ENCODE measurements around the gene GSTP1. TPM values are rescaled to one million over a fixed set of nuclear protein-coding genes. Genes with fewer than 3 reads are reported as not detected.

GSTP1 gene
- total RNA-seq, 1 donor from 2014 or later = 978 TPM

DNA sequence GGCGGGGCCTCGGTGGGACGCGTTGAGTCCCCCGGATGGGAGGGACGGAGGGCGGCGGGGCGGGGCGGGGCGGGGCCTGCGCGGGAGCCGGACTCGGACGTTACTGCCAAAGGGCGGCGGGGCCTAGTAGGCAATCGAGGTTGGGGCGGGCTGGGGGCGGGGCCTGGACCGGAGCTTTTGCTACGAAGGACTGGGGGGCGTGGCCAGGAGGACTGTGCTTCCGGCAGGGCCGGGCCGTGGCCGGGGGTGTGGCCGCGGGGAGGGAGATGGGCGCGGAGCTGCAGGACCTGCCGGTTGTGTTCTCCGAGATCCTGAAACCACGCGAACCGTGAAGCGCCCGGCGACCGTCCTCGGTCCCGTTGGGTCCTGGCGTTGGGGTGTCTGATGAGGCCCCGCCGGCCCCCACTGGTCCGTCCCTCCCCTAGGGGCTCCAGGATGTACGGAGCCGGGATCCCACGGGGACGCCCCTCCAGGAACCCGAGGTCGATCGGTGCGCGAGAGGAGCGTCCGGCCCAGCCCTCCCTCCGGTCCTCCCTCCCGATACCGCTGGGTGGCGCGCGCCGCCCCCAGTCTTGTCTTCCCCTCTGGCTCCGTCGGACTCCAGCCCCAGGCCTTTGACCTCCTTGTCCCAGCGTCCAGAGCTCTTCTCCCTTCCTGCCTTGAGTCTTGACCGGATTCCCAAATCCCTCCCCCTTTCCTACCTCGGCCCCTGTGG lies 46.8 kb downstream of the GSTP1 start:
- Mint-ChIP-seq H3K27me3 (no peaks in the 10 kb centered on the region), H3K4me3 (ENCODE audit: low read depth) (peak overlapping the region; percentile 78), H3K36me3 (ENCODE audit: insufficient read depth) (peaks cover 4% of the 10 kb centered on the region), H3K9me3 (ENCODE audit: low read depth) (peaks cover 6% of the 10 kb centered on the region), H3K4me1 (ENCODE audit: low read depth) (peaks cover 7% of the 10 kb centered on the region), H3K27ac (peak overlapping the region; percentile 96)
- DNase-seq (ENCODE audit: low spot score, unreplicated experiment) = peak; percentile 97
- TF ChIP-seq, protein P1, sequence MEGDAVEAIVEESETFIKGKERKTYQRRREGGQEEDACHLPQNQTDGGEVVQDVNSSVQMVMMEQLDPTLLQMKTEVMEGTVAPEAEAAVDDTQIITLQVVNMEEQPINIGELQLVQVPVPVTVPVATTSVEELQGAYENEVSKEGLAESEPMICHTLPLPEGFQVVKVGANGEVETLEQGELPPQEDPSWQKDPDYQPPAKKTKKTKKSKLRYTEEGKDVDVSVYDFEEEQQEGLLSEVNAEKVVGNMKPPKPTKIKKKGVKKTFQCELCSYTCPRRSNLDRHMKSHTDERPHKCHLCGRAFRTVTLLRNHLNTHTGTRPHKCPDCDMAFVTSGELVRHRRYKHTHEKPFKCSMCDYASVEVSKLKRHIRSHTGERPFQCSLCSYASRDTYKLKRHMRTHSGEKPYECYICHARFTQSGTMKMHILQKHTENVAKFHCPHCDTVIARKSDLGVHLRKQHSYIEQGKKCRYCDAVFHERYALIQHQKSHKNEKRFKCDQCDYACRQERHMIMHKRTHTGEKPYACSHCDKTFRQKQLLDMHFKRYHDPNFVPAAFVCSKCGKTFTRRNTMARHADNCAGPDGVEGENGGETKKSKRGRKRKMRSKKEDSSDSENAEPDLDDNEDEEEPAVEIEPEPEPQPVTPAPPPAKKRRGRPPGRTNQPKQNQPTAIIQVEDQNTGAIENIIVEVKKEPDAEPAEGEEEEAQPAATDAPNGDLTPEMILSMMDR (IDR thresholded peaks at IDR 0.05; ENCODE audit: unreplicated experiment) = peak; percentile 90

DNA sequence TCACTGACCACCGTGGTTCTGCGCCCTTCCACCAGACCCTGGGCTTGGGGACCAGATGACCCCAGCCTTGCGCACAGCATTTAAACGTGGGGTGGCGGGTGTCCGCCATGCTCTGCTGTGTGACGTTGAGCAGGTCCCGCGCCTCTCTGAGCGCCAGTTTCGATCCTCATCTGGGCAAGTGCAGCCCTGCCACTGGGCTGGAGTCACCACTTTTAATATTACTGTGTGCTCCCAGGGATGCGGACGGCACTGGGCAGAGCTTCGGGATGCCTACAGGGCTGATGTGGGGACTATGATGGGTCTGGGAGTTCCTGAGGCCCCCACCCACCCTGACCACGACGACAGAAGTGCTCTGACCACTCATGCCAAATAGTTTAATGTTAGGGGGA lies 47.3 kb downstream of the GSTP1 start:
- Mint-ChIP-seq H3K4me3 (ENCODE audit: low read depth) (peak overlapping the region; percentile 78), H3K4me1 (ENCODE audit: low read depth) (peaks cover 7% of the 10 kb centered on the region), H3K9me3 (ENCODE audit: low read depth) (peaks cover 6% of the 10 kb centered on the region), H3K36me3 (ENCODE audit: insufficient read depth) (peaks cover 4% of the 10 kb centered on the region), H3K27ac (peak overlapping the region; percentile 96), H3K27me3 (no peaks in the 10 kb centered on the region)
- DNase-seq (ENCODE audit: low spot score, unreplicated experiment) = no peak
- TF ChIP-seq, protein P1 (IDR thresholded peaks at IDR 0.05; ENCODE audit: unreplicated experiment) = no peak

DNA sequence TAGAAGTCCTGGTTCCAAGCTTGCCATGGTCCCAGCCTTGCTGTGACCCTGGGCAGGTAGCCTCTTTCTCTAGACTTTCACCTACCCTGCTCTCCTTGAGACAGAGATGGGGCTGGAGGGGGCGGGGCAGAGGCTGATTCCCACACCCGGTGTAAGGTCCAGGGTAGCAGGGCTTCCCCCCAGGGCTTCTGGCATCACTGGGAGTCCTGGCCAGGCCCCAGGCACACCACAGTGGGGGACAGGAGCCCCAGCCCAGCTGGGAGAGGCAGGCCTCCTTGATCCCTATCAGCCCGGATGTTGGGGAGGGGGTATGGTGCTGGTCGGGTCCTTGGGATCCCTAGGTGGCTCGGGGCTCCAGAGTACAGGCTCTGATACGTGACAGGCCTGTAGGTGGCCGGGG lies 47.8 kb downstream of the GSTP1 start:
- DNase-seq (ENCODE audit: low spot score, unreplicated experiment) = no peak

DNA sequence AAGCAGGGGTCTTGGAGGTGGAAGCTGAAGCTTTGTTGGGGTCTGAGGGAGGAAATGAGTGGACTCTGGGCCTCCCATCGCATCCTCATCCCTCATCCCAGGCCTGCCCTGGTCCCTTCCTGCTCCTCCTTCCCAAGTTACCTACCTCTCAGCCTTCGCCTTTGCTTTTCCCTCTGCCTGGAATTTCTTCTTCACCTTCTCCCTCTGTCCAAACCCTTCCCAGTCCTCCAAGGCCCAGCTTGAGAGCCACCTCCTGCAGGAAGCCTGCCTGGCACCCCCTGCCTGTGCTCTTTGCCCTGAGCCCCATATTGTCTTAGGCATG lies 48.2 kb downstream of the GSTP1 start:
- H3K36me3 Mint-ChIP-seq (ENCODE audit: insufficient read depth) = peaks cover under 1% of the 10 kb centered on the region
- H3K4me3 Mint-ChIP-seq (ENCODE audit: low read depth) = peak overlapping the region; percentile 53
- no peaks in the 10 kb centered on the region for H3K27me3 Mint-ChIP-seq
- TF ChIP-seq, protein P1 (IDR thresholded peaks at IDR 0.05; ENCODE audit: unreplicated experiment) = no peak
- H3K4me1 Mint-ChIP-seq (ENCODE audit: low read depth) = peaks cover 7% of the 10 kb centered on the region
- H3K27ac Mint-ChIP-seq = no peak overlapping the region
- DNase-seq (ENCODE audit: low spot score, unreplicated experiment) = no peak
- H3K9me3 Mint-ChIP-seq (ENCODE audit: low read depth) = peaks cover under 1% of the 10 kb centered on the region

More for the DNA sequence above, 47.8 kb downstream of the GSTP1 start:
- H3K27me3 Mint-ChIP-seq = no peaks in the 10 kb centered on the region
- peak overlapping the region; percentile 78 for H3K4me3 Mint-ChIP-seq (ENCODE audit: low read depth)
- peaks cover 4% of the 10 kb centered on the region for H3K36me3 Mint-ChIP-seq (ENCODE audit: insufficient read depth)
- TF ChIP-seq, protein P1 (IDR thresholded peaks at IDR 0.05; ENCODE audit: unreplicated experiment) = no peak
- peaks cover 7% of the 10 kb centered on the region for H3K4me1 Mint-ChIP-seq (ENCODE audit: low read depth)
- H3K9me3 Mint-ChIP-seq (ENCODE audit: low read depth) = peaks cover 4% of the 10 kb centered on the region
- H3K27ac Mint-ChIP-seq = peak overlapping the region; percentile 96

DNA sequence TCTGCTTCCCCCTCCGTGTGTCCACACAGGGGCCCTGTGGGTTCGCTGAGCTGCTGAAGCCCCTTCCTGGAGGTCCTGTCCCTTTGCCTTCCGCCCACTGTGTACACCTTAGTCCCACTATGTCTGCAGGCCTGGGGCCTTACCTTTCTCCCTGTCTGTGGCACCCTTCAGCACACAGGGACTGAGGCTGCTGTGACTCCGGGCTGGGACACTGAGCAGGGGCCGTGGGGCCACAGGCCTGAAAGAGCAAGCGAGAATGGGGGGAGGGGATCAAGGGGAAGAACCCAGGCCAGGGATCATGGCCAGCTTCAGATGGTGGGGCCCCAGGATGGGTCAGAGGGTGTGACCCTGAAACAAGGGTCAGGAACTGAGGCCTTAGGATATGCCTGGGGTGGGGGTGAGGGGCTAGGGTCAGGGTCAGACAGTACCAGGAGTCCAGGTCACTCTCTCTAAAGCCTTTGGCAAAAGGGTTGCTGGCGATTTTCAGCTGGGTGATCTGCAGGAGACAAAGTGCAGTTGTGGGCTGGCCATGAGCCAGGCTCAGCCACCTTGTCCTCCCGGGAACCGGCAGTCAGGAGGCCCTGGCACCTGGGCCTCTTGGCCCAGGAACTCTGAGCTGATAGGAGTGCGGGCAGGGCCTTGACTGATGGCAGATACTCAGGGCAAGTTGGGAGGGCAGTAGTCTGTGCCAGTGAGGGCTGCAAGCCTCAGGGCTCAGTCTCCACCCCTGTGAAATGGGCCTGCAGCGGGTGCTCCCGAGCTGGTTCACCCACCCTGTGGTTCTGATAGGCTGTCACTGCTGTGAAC lies 48.8 kb downstream of the GSTP1 start:
- Mint-ChIP-seq H3K27me3 (no peaks in the 10 kb centered on the region), H3K36me3 (ENCODE audit: insufficient read depth) (no peaks in the 10 kb centered on the region), H3K9me3 (ENCODE audit: low read depth) (no peaks in the 10 kb centered on the region), H3K27ac (no peak overlapping the region), H3K4me3 (ENCODE audit: low read depth) (peak overlapping the region; percentile 53), H3K4me1 (ENCODE audit: low read depth) (peaks cover 7% of the 10 kb centered on the region)
- TF ChIP-seq, protein P1 (IDR thresholded peaks at IDR 0.05; ENCODE audit: unreplicated experiment) = no peak
- DNase-seq (ENCODE audit: low spot score, unreplicated experiment) = no peak

All from progenitor cell of endocrine pancreas (in vitro differentiated cells).